Activated T-cell treated with anti-CD3 and anti-CD28 coated beads for 1 hour (primary cell): ENCODE results near the gene ERBB4.
"Not testable (repeated sequence)": the region's sequence is repeated elsewhere in the genome, so short reads cannot be mapped to it uniquely, and the experiment has no call there.

Experiments used
- DNase-seq: peaks from one replicate; pipeline ENCODE4 v3.0.0-alpha.2; 2020; ENCODE audit warnings: low read depth

The ERBB4 gene

GRCh38 chr2:212223696-212224095 is 314.9 kb downstream of the ERBB4 start:
- DNase-seq = no peak

- no peak for DNase-seq
Observed at GRCh38 chr2:212213191-212213590, 325.4 kb downstream of the ERBB4 start.

GRCh38 chr2:212208467-212208866 is 330.1 kb downstream of the ERBB4 start:
- no peak for DNase-seq

- DNase-seq = no peak
Observed at GRCh38 chr2:212197776-212198175, 340.8 kb downstream of the ERBB4 start.

- DNase-seq = no peak
Observed at GRCh38 chr2:212195626-212196025, 343.0 kb downstream of the ERBB4 start.

- no peak for DNase-seq
Observed at GRCh38 chr2:212194396-212194795, 344.2 kb downstream of the ERBB4 start.

GRCh38 chr2:212193803-212194202 is 344.8 kb downstream of the ERBB4 start:
- DNase-seq = no peak

- no peak for DNase-seq
Observed at GRCh38 chr2:212193056-212193455, 345.5 kb downstream of the ERBB4 start.

- DNase-seq = not testable (repeated sequence)
Observed at GRCh38 chr2:212191438-212191837, 347.2 kb downstream of the ERBB4 start.

GRCh38 chr2:212186166-212186565 is 352.4 kb downstream of the ERBB4 start:
- no peak for DNase-seq

GRCh38 chr2:212181646-212182045 is 357.0 kb downstream of the ERBB4 start:
- no peak for DNase-seq

- DNase-seq = no peak
Observed at GRCh38 chr2:212180408-212181083, 358.1 kb downstream of the ERBB4 start.

GRCh38 chr2:212177724-212178123 is 360.9 kb downstream of the ERBB4 start:
- DNase-seq = no peak

- DNase-seq = no peak
Observed at GRCh38 chr2:212176151-212176550, 362.5 kb downstream of the ERBB4 start.

GRCh38 chr2:212173756-212174510 is 364.7 kb downstream of the ERBB4 start:
- DNase-seq = no peak

GRCh38 chr2:212173331-212173730 is 365.3 kb downstream of the ERBB4 start:
- DNase-seq = no peak

- DNase-seq = no peak
Observed at GRCh38 chr2:212170382-212170781, 368.2 kb downstream of the ERBB4 start.

- DNase-seq = no peak
Observed at GRCh38 chr2:212158081-212158480, 380.5 kb downstream of the ERBB4 start.

GRCh38 chr2:212157012-212157411 is 381.6 kb downstream of the ERBB4 start:
- no peak for DNase-seq

GRCh38 chr2:212156088-212156487 is 382.5 kb downstream of the ERBB4 start:
- DNase-seq = no peak

GRCh38 chr2:212154477-212154878 is 384.1 kb downstream of the ERBB4 start:
- no peak for DNase-seq

- no peak for DNase-seq
Observed at GRCh38 chr2:212153923-212154322, 384.7 kb downstream of the ERBB4 start.

GRCh38 chr2:212147921-212148513 is 390.6 kb downstream of the ERBB4 start:
- DNase-seq = no peak
